Thyroid gland (tissue), 4 donors: ENCODE measurements around the gene RCCD1. TPM values are rescaled to one million over a fixed set of nuclear protein-coding genes. Genes with fewer than 3 reads are reported as not detected.

Experiments
- DNase-seq, 2 donors: peaks; one replicate each; pipeline ENCODE4 v3.0.0-alpha.2; 2019
- H3K27ac ChIP-seq, 3 donors: fragments of 200-600 bp; sonication (generic); 1 replicate in 2 of 3; 2 replicates in 1 of 3; pipeline ENCODE4 v1.5.1; 2016 to 2019; ENCODE audit warnings: mild to moderate bottlenecking in 1 of 3, moderate library complexity in 1 of 3
- H3K27me3 ChIP-seq: fragments of 200-600 bp; sonication (generic); one replicate; pipeline ENCODE4 v1.5.1; 2019
- H3K36me3 ChIP-seq, 2 donors: fragments of 200-600 bp; sonication (generic); one replicate each; pipeline ENCODE4 v1.5.1; 2016 to 2019
- H3K4me1 ChIP-seq, 2 donors: fragments of 200-600 bp; sonication (generic); one replicate each; pipeline ENCODE4 v1.5.1; 2017 to 2019
- H3K4me3 ChIP-seq, 3 donors: fragments of 200-600 bp; sonication (generic); replicated peaks in 1 of 3; 1 replicate in 2 of 3; 2 replicates in 1 of 3; pipeline ENCODE4 v1.5.1; 2016; ENCODE audit warnings: mild to moderate bottlenecking in 1 of 3
- H3K9me3 ChIP-seq: fragments of 200-600 bp; sonication (generic); one replicate; pipeline ENCODE4 v1.5.1; 2017
- CTCF ChIP-seq, 6 experiments: fragments of 200-600 bp in 3 of 6; fragments of 450-650 bp in 3 of 6; sonication (generic) in 3 of 6; IDR thresholded peaks; one replicate each; pipeline ENCODE4 v1.5.1; 2016 to 2019; ENCODE audit warnings: antibody characterized with exemption in 6 of 6, mild to moderate bottlenecking in 2 of 6, inconsistent platforms in 1 of 6, moderate library complexity in 1 of 6
- POLR2A ChIP-seq, 2 donors: fragments of 450-650 bp; IDR thresholded peaks; one replicate each; pipeline ENCODE4 v1.6.1; 2017; ENCODE audit warnings: antibody characterized with exemption in 2 of 2, mild to moderate bottlenecking in 2 of 2, moderate library complexity in 1 of 2
- WGBS, 2 donors: methylation state at CpG; one replicate each; pipeline ENCODE4 v1.1.5; 2017; 5-methylcytosine and 5-hydroxymethylcytosine counted together
- intact Hi-C: fragments of 100-400 bp; cut with DNase I; formaldehyde crosslinking; loops from one replicate; pipeline ENCODE4 v1.15.1; 2023
- small RNA-seq: library from RNA; depleted of rRNA; stranded (forward); fragments of <200 nt; gene quantifications from one replicate; pipeline ENCODE3, GENCODE V24; 2016
- total RNA-seq, 4 donors: library from RNA; depleted of rRNA; stranded (reverse); fragments of >200 nt; gene quantifications; one replicate each; pipeline ENCODE4 v1.2.3, GENCODE V29; 2016

The RCCD1 gene
- total RNA-seq, 4 donors from 2014 or later: 7.6 to 15.2 (median 9.9) TPM

DNA sequence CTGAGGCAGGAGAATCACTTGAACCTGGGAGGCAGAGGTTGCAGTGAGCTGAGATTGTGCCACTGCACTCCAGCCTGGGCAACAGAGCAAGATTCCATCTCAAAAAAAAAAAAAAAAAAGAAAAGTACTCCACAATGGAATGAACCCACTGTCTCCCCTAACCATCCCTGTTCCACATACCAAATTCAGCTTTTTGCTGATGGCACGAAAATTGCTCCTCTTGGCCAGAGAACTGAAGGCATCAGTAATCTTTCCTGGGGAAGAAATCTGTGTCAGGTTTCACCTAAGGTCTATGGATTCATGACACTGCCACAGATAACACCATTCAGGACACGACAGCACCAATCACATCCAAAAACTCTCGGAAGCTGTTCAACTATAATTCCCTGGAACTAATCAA is 46.5 kb downstream of the RCCD1 start:
- no peak for DNase-seq
- Histone ChIP-seq H3K9me3 (no peaks in the 10 kb centered on the region), H3K4me1 (no peaks in the 10 kb centered on the region), H3K36me3 (peaks cover 13 to 58% of the 10 kb centered on the region in 2 donors), H3K27ac (no peak overlapping the region), H3K27me3 (no peaks in the 10 kb centered on the region), H3K4me3 (no peak overlapping the region)
- TF ChIP-seq CTCF (IDR thresholded peaks at IDR 0.05) (no peak), POLR2A (IDR thresholded peaks at IDR 0.05) (no peak)
- 89 to 96% methylated on average over 3 of the region's 3 CpGs for WGBS, 2 donors
- intact Hi-C loops: no loop called here

DNA sequence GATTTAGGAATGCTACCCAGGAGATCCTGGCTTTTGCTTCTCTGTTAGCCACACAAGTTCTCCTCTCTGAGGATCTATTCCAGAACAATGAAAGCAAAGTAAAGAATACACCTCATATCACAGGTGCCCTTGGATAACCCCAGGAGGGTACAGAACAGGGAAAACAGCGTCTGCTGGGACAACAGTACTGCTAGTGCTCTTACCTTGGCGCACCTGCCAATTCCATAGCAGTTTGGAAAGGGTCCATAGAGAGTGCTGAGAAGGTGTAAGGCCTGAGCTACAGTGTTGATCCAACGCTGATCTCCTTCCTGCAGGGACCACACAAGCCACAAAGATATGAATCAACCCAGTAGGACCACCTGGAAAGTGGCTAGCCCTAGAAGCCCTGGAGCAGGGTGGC is 52.6 kb downstream of the RCCD1 start:
- H3K4me1 ChIP-seq: no peaks in the 10 kb centered on the region
- H3K27me3 ChIP-seq: no peaks in the 10 kb centered on the region
- no peak overlapping the region for H3K27ac ChIP-seq
- TF ChIP-seq POLR2A (IDR thresholded peaks at IDR 0.05) (no peak), CTCF (IDR thresholded peaks at IDR 0.05) (no peak)
- WGBS, 2 donors: 93 to 98% methylated on average over 3 of the region's 3 CpGs
- no peak for DNase-seq
- no peak overlapping the region for H3K4me3 ChIP-seq
- H3K9me3 ChIP-seq: no peaks in the 10 kb centered on the region
- intact Hi-C loops: no loop called here
- peaks cover 38 to 65% of the 10 kb centered on the region in 2 donors for H3K36me3 ChIP-seq

Small RNAs within 50 kb of the gene (small RNA-seq; reads per million reads assigned to genes)
- not detected for gene RF00019

Other genes with a start within 250 kb of the RCCD1 start
- 1 to 10 TPM in 3 of 4 donors, under 1 TPM in 1; 0.67 to 1.3 (median 1.2) TPM for gene BLM, start 237.5 kb upstream of the RCCD1 start, total RNA-seq
- gene FURIN, start 86.3 kb upstream of the RCCD1 start, total RNA-seq: 100 to 1,000 TPM in 2 of 4 donors, 10 to 100 TPM in 2; 88.6 to 128 (median 102) TPM
- 10 to 100 TPM; 34.1 to 44.5 (median 36.0) TPM for gene FES, start 70.4 kb upstream of the RCCD1 start, total RNA-seq
- gene MAN2A2, start 51.6 kb upstream of the RCCD1 start, total RNA-seq: 100 to 1,000 TPM in 1 of 4 donors, 10 to 100 TPM in 3; 30.1 to 129 (median 58.9) TPM
- gene HDDC3, start 22.3 kb upstream of the RCCD1 start, total RNA-seq: 10 to 100 TPM; 13.3 to 25.7 (median 18.0) TPM
- 10 to 100 TPM; 26.3 to 59.3 (median 43.9) TPM for gene UNC45A, start 19.6 kb upstream of the RCCD1 start, total RNA-seq
- gene PRC1, start 39.7 kb downstream of the RCCD1 start, total RNA-seq: 10 to 100 TPM in 1 of 4 donors, 1 to 10 TPM in 3; 3.6 to 12.9 (median 7.2) TPM
- gene VPS33B, start 67.7 kb downstream of the RCCD1 start, total RNA-seq: 10 to 100 TPM in 3 of 4 donors, 1 to 10 TPM in 1; 7.4 to 13.9 (median 12.4) TPM
- gene SV2B, start 145.4 kb downstream of the RCCD1 start, total RNA-seq: 1 to 10 TPM in 3 of 4 donors, under 1 TPM in 1; 0.83 to 3.9 (median 2.2) TPM